Fibroblast of lung (primary cell): ENCODE measurements around the gene SLC16A5. TPM values are rescaled to one million over a fixed set of nuclear protein-coding genes. Genes with fewer than 3 reads are reported as not detected.
A peak's percentile ranks its signal among the peaks of the same experiment; 100 is the strongest.

Experiments used
- DNase-seq, 2 donors: peaks; one replicate each; pipeline versions ENCODE4 v3.0.0 to v3.0.0-alpha.2; 2010; ENCODE audit warnings: low read depth in 2 of 2
- H2AFZ ChIP-seq: 2 replicates; pipeline ENCODE4 v1.5.1; 2012; ENCODE audit warnings: low read length, control low read depth, inconsistent platforms
- H3K27ac ChIP-seq: 2 replicates; pipeline ENCODE4 v1.5.1; 2011; ENCODE audit warnings: low read length, control low read depth; ENCODE audit not compliant: insufficient read depth
- H3K27me3 ChIP-seq: 2 replicates; pipeline ENCODE4 v1.5.1; 2011; ENCODE audit warnings: mild to moderate bottlenecking, low read length; ENCODE audit not compliant: control insufficient read depth, insufficient read depth
- H3K36me3 ChIP-seq: 2 replicates; pipeline ENCODE4 v1.5.1; 2011; ENCODE audit warnings: low read length; ENCODE audit not compliant: control insufficient read depth, insufficient read depth
- H3K4me1 ChIP-seq: 2 replicates; pipeline ENCODE4 v1.5.1; 2011; ENCODE audit warnings: low read length; ENCODE audit not compliant: control insufficient read depth, insufficient read depth; ENCODE audit errors: extremely low read depth
- H3K4me2 ChIP-seq: 2 replicates; pipeline ENCODE4 v1.5.1; 2011; ENCODE audit warnings: low read length, control low read depth; ENCODE audit not compliant: insufficient read depth; ENCODE audit errors: extremely low read depth
- H3K4me3 ChIP-seq, 4 experiments: fragments of 200-600 bp in 1 of 4; sonication (generic) in 1 of 4; replicated peaks in 1 of 4; 2 replicates each; pipeline ENCODE4 v1.5.1; 2011 to 2016; ENCODE audit warnings: low read length in 4 of 4, low read depth in 3 of 4, mild to moderate bottlenecking in 3 of 4, control low read depth in 2 of 4, inconsistent platforms in 1 of 4, mixed read lengths in 1 of 4; ENCODE audit not compliant: insufficient read depth in 1 of 4; ENCODE audit errors: control extremely low read depth in 1 of 4
- H3K79me2 ChIP-seq: 2 replicates; pipeline ENCODE4 v1.5.1; 2012; ENCODE audit warnings: mild to moderate bottlenecking, low read length, inconsistent platforms; ENCODE audit not compliant: control insufficient read depth, insufficient read depth
- H3K9ac ChIP-seq: 2 replicates; pipeline ENCODE4 v1.5.1; 2011; ENCODE audit warnings: mild to moderate bottlenecking, low read length, control low read depth; ENCODE audit not compliant: insufficient read depth
- H3K9me3 ChIP-seq: 2 replicates; pipeline ENCODE4 v1.5.1; 2012; ENCODE audit warnings: low read depth, low read length; ENCODE audit not compliant: control insufficient read depth, insufficient read depth
- H4K20me1 ChIP-seq: 2 replicates; pipeline ENCODE4 v1.5.1; 2011; ENCODE audit warnings: low read length; ENCODE audit not compliant: control insufficient read depth, insufficient read depth; ENCODE audit errors: extremely low read depth
- EZH2 ChIP-seq: IDR thresholded peaks from 2 replicates; pipeline ENCODE4 v1.5.1; 2012; ENCODE audit warnings: low read length, control low read depth, mild to moderate bottlenecking; ENCODE audit errors: missing control alignments
- polyA minus RNA-seq: library from RNA; depleted of rRNA, polyadenylated mRNA; stranded (reverse); fragments of >200 nt; gene quantifications from 2 replicates; pipeline ENCODE4 v1.2.3, GENCODE V29; 2011; ENCODE audit warnings: low replicate concordance
- polyA plus RNA-seq, 2 donors: library from polyadenylated mRNA; depleted of rRNA in 1 of 2; stranded (reverse) in 1 of 2; unstranded in 1 of 2; fragments of >200 nt; gene quantifications; 2 replicates each; pipeline ENCODE4 v1.2.1, GENCODE V29; 2011 to 2012; ENCODE audit warnings: missing spikeins in 1 of 2
- total RNA-seq: library from RNA; depleted of rRNA; stranded (reverse); fragments of >200 nt; gene quantifications from 2 replicates; pipeline ENCODE4 v1.2.1, GENCODE V29; 2014
- TF ChIP-seq, protein P1 (sequence below), 2 donors: IDR thresholded peaks in 1 of 2; conservative IDR thresholded peaks in 1 of 2; 1 replicate in 1 of 2; 2 replicates in 1 of 2; pipeline ENCODE4 v1.5.1; 2011 to 2012; ENCODE audit warnings: low read length in 2 of 2, control low read depth in 1 of 2, inconsistent platforms in 1 of 2, low read depth in 1 of 2, mild to moderate bottlenecking in 1 of 2

Gene SLC16A5, protein sequence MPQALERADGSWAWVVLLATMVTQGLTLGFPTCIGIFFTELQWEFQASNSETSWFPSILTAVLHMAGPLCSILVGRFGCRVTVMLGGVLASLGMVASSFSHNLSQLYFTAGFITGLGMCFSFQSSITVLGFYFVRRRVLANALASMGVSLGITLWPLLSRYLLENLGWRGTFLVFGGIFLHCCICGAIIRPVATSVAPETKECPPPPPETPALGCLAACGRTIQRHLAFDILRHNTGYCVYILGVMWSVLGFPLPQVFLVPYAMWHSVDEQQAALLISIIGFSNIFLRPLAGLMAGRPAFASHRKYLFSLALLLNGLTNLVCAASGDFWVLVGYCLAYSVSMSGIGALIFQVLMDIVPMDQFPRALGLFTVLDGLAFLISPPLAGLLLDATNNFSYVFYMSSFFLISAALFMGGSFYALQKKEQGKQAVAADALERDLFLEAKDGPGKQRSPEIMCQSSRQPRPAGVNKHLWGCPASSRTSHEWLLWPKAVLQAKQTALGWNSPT
- total RNA-seq (3.6 and 8.4 TPM in 2 replicates), polyA plus RNA-seq (1.5 and 2.4 TPM in 2 replicates), polyA minus RNA-seq (4.7 and 6.4 TPM in 2 replicates)
- polyA plus RNA-seq (2012), result 1.7 and 3.4 TPM in 2 replicates

DNA sequence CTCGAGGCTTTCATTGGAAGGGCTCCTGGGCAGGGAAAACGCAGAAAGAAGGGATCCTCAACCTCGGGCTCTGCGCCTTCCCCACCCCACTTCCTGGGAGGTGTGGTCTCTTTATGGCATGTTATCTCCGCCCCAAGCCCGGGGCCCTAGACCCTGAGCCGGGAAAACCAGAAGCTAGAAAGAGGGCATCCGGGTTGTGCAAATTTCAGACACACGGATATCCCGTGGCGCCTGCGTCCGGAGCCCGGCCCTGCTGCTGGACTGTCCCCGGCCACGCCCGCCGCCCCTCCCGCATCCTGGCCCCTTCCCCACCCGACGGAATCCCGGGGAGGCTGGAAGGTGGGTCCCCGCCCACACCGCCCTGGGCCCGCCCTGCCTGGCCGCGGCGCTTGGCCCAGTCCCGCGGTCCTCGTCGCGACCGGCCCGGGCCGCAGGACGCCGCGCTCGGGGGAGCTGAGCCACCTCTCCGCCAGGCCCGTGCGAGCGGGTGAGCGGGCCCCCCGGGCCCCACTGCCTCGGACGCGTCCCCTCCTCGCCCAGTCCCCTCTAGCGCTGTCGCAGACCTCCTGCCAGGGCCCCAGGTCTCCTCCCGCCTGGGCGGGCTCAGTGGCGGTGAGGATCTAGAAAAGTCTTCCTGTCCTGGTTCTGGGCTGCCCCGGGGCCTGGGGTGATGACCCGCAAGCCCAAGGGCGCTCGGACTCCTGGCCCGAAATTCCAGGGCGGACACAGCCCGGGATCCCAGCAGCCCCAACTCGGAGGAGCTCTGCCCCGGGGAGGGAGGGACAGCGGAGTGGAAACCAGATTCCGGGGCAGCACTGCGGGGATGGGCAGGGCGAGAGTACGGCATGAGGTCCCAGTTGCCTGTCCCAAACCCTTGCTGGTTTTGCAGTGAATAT, at the start of gene SLC16A5:
Gene SLC16A5 (plus strand): TSS at position 397 of the 896 bp plus-strand sequence. CDS start 5,683 bp downstream, outside the sequence.
- Histone ChIP-seq H4K20me1 (no peaks in the 10 kb centered on the region), H3K79me2 (no peaks in the 10 kb centered on the region), H2AFZ (peak within 1 kb of the TSS; percentile 82), H3K36me3 (no peaks in the 10 kb centered on the region), H3K9me3 (no peaks in the 10 kb centered on the region), H3K27me3 (no peaks in the 10 kb centered on the region), H3K4me2 (peak within 1 kb of the TSS; percentile 82), H3K4me3 (peak within 1 kb of the TSS; percentile 26 to 60 (median 40)), H3K27ac (peak within 1 kb of the TSS; percentile 23), H3K4me1 (peaks cover 21% of the 10 kb centered on the region), H3K9ac (peak within 1 kb of the TSS; percentile 37)
- DNase-seq, result peak; percentile 71 to 75
- TF ChIP-seq, protein P1, sequence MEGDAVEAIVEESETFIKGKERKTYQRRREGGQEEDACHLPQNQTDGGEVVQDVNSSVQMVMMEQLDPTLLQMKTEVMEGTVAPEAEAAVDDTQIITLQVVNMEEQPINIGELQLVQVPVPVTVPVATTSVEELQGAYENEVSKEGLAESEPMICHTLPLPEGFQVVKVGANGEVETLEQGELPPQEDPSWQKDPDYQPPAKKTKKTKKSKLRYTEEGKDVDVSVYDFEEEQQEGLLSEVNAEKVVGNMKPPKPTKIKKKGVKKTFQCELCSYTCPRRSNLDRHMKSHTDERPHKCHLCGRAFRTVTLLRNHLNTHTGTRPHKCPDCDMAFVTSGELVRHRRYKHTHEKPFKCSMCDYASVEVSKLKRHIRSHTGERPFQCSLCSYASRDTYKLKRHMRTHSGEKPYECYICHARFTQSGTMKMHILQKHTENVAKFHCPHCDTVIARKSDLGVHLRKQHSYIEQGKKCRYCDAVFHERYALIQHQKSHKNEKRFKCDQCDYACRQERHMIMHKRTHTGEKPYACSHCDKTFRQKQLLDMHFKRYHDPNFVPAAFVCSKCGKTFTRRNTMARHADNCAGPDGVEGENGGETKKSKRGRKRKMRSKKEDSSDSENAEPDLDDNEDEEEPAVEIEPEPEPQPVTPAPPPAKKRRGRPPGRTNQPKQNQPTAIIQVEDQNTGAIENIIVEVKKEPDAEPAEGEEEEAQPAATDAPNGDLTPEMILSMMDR (conservative IDR thresholded peaks at IDR 0.05 in 1 of 2, IDR thresholded peaks at IDR 0.05 in 1 of 2; ENCODE audit: low read depth in 1 of 2, low read length in 2 of 2), result no peak
- no peak for TF ChIP-seq EZH2

DNA sequence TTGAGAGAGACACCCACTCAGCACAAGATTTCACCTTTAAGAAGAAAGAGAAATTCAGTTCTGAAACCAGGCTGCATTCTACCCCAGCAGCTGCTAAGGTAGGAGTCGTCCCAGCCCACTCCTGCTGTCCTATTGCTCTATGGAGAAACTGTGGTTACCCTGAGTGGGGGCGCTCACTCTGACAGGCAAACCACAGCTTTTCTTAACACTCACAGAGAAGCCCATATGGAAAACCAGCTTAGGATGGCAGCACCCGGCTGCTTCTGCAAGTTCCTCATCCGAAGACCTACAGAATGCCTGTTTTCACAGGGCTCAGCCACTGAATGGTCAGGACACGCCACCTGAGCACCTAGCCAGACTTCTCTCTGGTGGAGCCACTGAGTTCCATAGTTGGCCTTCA, 48.5 kb upstream of the SLC16A5 start:
- H3K4me3 ChIP-seq, result no peak overlapping the region
- TF ChIP-seq EZH2, result no peak
- TF ChIP-seq, protein P1 (conservative IDR thresholded peaks at IDR 0.05 in 1 of 2, IDR thresholded peaks at IDR 0.05 in 1 of 2; ENCODE audit: low read depth in 1 of 2, low read length in 2 of 2), result no peak
- H3K27me3 ChIP-seq, result no peaks in the 10 kb centered on the region
- no peak overlapping the region for H2AFZ ChIP-seq
- H3K79me2 ChIP-seq, result peaks cover 5% of the 10 kb centered on the region
- H3K27ac ChIP-seq, result no peak overlapping the region
- H3K36me3 ChIP-seq, result peaks cover 13% of the 10 kb centered on the region
- no peaks in the 10 kb centered on the region for H4K20me1 ChIP-seq
- H3K4me1 ChIP-seq, result peaks cover 7% of the 10 kb centered on the region
- no peaks in the 10 kb centered on the region for H3K9me3 ChIP-seq
- H3K9ac ChIP-seq, result no peak overlapping the region
- no peak for DNase-seq
- H3K4me2 ChIP-seq, result no peak overlapping the region
